ENCODE measurements around the gene TXNRD1. TPM values are rescaled to one million over a fixed set of nuclear protein-coding genes. Genes with fewer than 3 reads are reported as not detected.
A peak's percentile ranks its signal among the peaks of the same experiment; 100 is the strongest.

The TXNRD1 gene
- total and polyA plus RNA-seq, 5 donors from 2014 or later: 26.5 to 47.7 (median 34.2) TPM

DNA sequence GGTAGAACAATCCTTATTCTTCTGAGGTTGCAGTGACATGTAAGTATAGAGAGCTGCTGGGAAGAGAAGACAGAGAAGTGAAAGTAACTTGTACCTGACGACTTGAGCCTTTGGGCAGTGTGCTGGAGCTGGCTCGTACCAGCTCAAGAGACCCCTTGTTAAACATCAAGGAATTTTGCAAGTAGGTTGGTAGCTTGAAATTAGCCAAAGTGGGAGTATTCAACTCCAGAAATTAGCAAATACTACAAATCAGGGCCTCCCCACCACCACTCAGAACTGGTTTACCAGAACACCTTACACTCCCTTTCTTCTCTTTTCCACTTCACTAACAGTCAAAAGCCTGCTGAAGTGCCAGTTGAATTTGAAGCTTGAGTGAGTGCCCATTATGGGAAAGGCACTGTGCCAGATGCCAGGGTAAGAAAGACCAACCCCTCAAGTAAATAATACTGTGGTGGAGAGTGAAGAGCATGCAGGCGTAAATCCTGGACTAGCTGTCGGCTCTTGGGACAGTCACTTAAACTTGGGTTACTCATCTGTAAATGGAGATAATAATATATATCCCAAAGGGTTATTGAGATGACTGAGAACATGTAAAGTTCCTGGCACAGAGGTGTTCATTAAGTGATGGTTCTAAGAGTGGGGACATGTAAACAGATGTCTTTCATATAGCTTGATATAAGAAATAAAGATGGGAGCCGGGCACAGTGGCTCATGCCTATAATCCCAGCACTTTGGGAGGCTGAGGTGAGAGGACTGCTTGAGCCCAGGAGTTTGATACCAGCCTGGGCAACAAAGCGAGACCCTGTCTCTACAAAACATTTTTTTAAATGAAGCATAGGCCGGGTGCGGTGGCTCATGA is 60.9 kb downstream of the TXNRD1 start:
- no peak for ATAC-seq (ENCODE audit: low read depth in 2 of 2)
- H3K4me3 Mint-ChIP-seq: peak overlapping the region in 1 of 4 donors; percentile 46
- H3K27ac ChIP-seq (ENCODE audit: insufficient read depth, low read length, poor library complexity, severe bottlenecking): no peak overlapping the region
- H3K4me1 ChIP-seq (ENCODE audit: control insufficient read depth, insufficient read depth, low read length, poor library complexity, severe bottlenecking): no peaks in the 10 kb centered on the region
- peak overlapping the region; percentile 26 for H3K4me3 ChIP-seq (ENCODE audit: low read depth, low read length)
- no peak overlapping the region for H3K27ac Mint-ChIP-seq
- peaks cover 18% of the 10 kb centered on the region for H3K27me3 Mint-ChIP-seq
- H3K4me1 Mint-ChIP-seq: peaks cover 0 to 8% (median 7%) of the 10 kb centered on the region in 4 donors
- no peaks in the 10 kb centered on the region for H3K9me3 Mint-ChIP-seq
- H3K36me3 Mint-ChIP-seq: no peaks in the 10 kb centered on the region
- peak in 1 of 3 donors; percentile 19 for DNase-seq
- H3K36me3 ChIP-seq (ENCODE audit: control insufficient read depth, insufficient read depth, low read length): no peaks in the 10 kb centered on the region
- H3K9me3 ChIP-seq (ENCODE audit: control insufficient read depth in 2 of 2, low read length in 2 of 2): no peaks in the 10 kb centered on the region
- peaks cover 2% of the 10 kb centered on the region for H3K27me3 ChIP-seq (ENCODE audit: control insufficient read depth, insufficient read depth, low read length)

DNA sequence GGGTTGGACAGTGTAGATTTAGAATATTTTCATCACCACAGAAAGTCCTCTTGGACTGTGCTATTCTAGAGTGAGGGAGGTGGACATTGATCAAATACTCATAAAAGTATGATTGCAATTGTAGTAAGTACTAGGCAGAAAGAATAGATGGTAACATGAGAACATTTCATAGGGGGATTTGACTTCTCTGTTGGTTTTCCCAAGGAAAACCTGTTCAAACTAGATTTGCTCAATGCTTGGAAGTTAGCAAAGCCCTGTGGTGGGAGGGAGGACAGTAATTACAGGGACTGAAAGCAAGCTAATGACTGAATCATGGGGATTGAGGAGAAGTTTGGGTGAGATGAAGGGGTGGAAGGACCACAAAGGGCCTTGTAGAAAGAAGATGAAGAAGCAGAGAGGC is 63.6 kb downstream of the TXNRD1 start:
- Mint-ChIP-seq H3K4me3 (no peak overlapping the region), H3K9me3 (no peaks in the 10 kb centered on the region), H3K27ac (no peak overlapping the region), H3K4me1 (peaks cover 0 to 8% (median 7%) of the 10 kb centered on the region in 4 donors), H3K27me3 (peaks cover 21% of the 10 kb centered on the region), H3K36me3 (no peaks in the 10 kb centered on the region)
- no peak overlapping the region for H3K4me3 ChIP-seq (ENCODE audit: low read depth, low read length)
- no peaks in the 10 kb centered on the region for H3K9me3 ChIP-seq (ENCODE audit: control insufficient read depth in 2 of 2, low read length in 2 of 2)
- no peaks in the 10 kb centered on the region for H3K4me1 ChIP-seq (ENCODE audit: control insufficient read depth, insufficient read depth, low read length, poor library complexity, severe bottlenecking)
- no peaks in the 10 kb centered on the region for H3K36me3 ChIP-seq (ENCODE audit: control insufficient read depth, insufficient read depth, low read length)
- DNase-seq: no peak
- no peak for ATAC-seq (ENCODE audit: low read depth in 2 of 2)
- H3K27me3 ChIP-seq (ENCODE audit: control insufficient read depth, insufficient read depth, low read length): peaks cover 2% of the 10 kb centered on the region
- no peak overlapping the region for H3K27ac ChIP-seq (ENCODE audit: insufficient read depth, low read length, poor library complexity, severe bottlenecking)

GRCh38 chr12:104280111-104280510 is 64.5 kb downstream of the TXNRD1 start:
- DNase-seq: no peak
- H3K27me3 Mint-ChIP-seq: peaks cover 21% of the 10 kb centered on the region
- H3K27me3 ChIP-seq (ENCODE audit: control insufficient read depth, insufficient read depth, low read length): peaks cover 2% of the 10 kb centered on the region
- no peaks in the 10 kb centered on the region for H3K4me1 ChIP-seq (ENCODE audit: control insufficient read depth, insufficient read depth, low read length, poor library complexity, severe bottlenecking)
- no peaks in the 10 kb centered on the region for H3K9me3 ChIP-seq (ENCODE audit: control insufficient read depth in 2 of 2, low read length in 2 of 2)
- H3K4me3 Mint-ChIP-seq: no peak overlapping the region
- H3K9me3 Mint-ChIP-seq: no peaks in the 10 kb centered on the region
- no peaks in the 10 kb centered on the region for H3K36me3 ChIP-seq (ENCODE audit: control insufficient read depth, insufficient read depth, low read length)
- no peak overlapping the region for H3K4me3 ChIP-seq (ENCODE audit: low read depth, low read length)
- H3K36me3 Mint-ChIP-seq: no peaks in the 10 kb centered on the region
- peak overlapping the region in 1 of 3 donors; percentile 18 for H3K27ac Mint-ChIP-seq
- no peak overlapping the region for H3K27ac ChIP-seq (ENCODE audit: insufficient read depth, low read length, poor library complexity, severe bottlenecking)
- ATAC-seq (ENCODE audit: low read depth in 2 of 2): no peak
- H3K4me1 Mint-ChIP-seq: peaks cover 0 to 8% (median 7%) of the 10 kb centered on the region in 4 donors

DNA sequence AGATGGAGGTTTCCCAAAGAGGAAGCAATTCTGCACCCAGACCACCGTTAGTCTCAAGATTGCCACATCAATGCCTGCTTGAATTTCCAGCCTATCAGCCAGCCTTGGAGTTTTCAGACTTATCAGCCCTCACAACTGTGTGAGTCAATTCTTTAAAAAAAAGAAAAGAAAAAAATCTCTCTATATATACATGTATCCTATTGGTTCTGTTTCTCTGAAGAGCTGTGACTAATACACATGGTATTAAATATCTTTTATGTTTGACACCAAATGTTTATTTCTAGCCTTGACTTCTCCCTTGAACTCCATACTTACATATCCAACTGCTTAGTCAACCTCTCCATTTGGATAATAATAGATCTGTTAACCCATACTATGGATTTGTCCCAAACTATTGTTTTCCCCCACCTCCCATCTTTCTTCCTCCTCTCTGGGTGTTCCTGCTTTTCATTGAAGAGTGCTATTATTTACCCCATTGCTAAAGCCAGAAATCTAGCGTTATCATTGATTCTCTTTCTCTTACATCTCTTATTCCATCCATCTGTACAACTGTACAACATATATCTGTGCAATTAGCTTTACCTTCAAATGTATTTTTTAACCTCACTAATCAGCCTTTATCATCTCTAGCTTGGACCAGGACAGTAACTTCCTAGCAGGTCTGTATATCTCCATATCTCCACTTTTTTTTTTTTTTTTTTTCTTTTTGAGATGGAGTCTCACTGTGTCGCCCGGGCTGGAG is 65.3 kb downstream of the TXNRD1 start:
- Mint-ChIP-seq H3K4me1 (peaks cover 2 to 10% (median 6%) of the 10 kb centered on the region in 4 donors), H3K9me3 (no peaks in the 10 kb centered on the region), H3K36me3 (no peaks in the 10 kb centered on the region), H3K27ac (no peak overlapping the region), H3K27me3 (peaks cover 21% of the 10 kb centered on the region), H3K4me3 (no peak overlapping the region)
- H3K27me3 ChIP-seq (ENCODE audit: control insufficient read depth, insufficient read depth, low read length): peaks cover 2% of the 10 kb centered on the region
- H3K4me1 ChIP-seq (ENCODE audit: control insufficient read depth, insufficient read depth, low read length, poor library complexity, severe bottlenecking): no peaks in the 10 kb centered on the region
- DNase-seq (no peak), ATAC-seq (ENCODE audit: low read depth in 2 of 2) (no peak)
- H3K4me3 ChIP-seq (ENCODE audit: low read depth, low read length): no peak overlapping the region
- H3K27ac ChIP-seq (ENCODE audit: insufficient read depth, low read length, poor library complexity, severe bottlenecking): no peak overlapping the region
- H3K9me3 ChIP-seq (ENCODE audit: control insufficient read depth in 2 of 2, low read length in 2 of 2): no peaks in the 10 kb centered on the region
- no peaks in the 10 kb centered on the region for H3K36me3 ChIP-seq (ENCODE audit: control insufficient read depth, insufficient read depth, low read length)

GRCh38 chr12:104281636-104282035 is 66.1 kb downstream of the TXNRD1 start:
- Histone ChIP-seq H3K9me3 (ENCODE audit: control insufficient read depth in 2 of 2, low read length in 2 of 2) (no peaks in the 10 kb centered on the region), H3K4me3 (ENCODE audit: low read depth, low read length) (no peak overlapping the region), H3K4me1 (ENCODE audit: control insufficient read depth, insufficient read depth, low read length, poor library complexity, severe bottlenecking) (peaks cover 6% of the 10 kb centered on the region), H3K27me3 (ENCODE audit: control insufficient read depth, insufficient read depth, low read length) (peaks cover 2% of the 10 kb centered on the region), H3K36me3 (ENCODE audit: control insufficient read depth, insufficient read depth, low read length) (no peaks in the 10 kb centered on the region), H3K27ac (ENCODE audit: insufficient read depth, low read length, poor library complexity, severe bottlenecking) (no peak overlapping the region)
- Mint-ChIP-seq H3K27ac (peak overlapping the region in 1 of 3 donors; percentile 14), H3K9me3 (no peaks in the 10 kb centered on the region), H3K36me3 (no peaks in the 10 kb centered on the region), H3K27me3 (peaks cover 21% of the 10 kb centered on the region), H3K4me3 (no peak overlapping the region), H3K4me1 (peaks cover 1 to 11% (median 5%) of the 10 kb centered on the region in 4 donors)
- no peak for ATAC-seq (ENCODE audit: low read depth in 2 of 2)
- no peak for DNase-seq

DNA sequence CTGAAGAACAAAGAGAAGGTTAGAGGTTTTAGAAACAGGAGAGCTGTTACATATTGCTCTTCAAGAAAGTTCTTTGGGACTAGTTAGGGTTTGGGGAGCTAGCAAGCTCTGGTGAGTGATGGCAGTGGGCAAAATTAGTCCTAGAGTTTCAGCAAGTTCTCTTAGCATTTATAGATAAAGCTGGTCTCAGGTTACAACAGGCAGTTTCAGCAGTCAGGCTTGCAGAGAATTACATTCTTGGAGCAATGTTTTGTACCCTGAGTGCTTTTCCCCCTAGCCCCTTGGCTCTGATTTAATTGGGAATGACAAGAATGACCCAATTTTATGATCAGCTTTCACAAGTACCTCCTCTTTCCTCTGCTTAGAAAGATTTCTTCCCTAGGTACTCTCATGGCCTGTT is 66.5 kb downstream of the TXNRD1 start:
- ATAC-seq (ENCODE audit: low read depth in 2 of 2): no peak
- H3K9me3 ChIP-seq (ENCODE audit: control insufficient read depth in 2 of 2, low read length in 2 of 2): no peaks in the 10 kb centered on the region
- Mint-ChIP-seq H3K4me1 (peaks cover 2 to 16% (median 9%) of the 10 kb centered on the region in 4 donors), H3K27me3 (peaks cover 21% of the 10 kb centered on the region), H3K27ac (peak overlapping the region in 1 of 3 donors; percentile 67), H3K36me3 (no peaks in the 10 kb centered on the region), H3K9me3 (no peaks in the 10 kb centered on the region), H3K4me3 (no peak overlapping the region)
- no peak overlapping the region for H3K4me3 ChIP-seq (ENCODE audit: low read depth, low read length)
- H3K27ac ChIP-seq (ENCODE audit: insufficient read depth, low read length, poor library complexity, severe bottlenecking): no peak overlapping the region
- H3K36me3 ChIP-seq (ENCODE audit: control insufficient read depth, insufficient read depth, low read length): no peaks in the 10 kb centered on the region
- peaks cover 2% of the 10 kb centered on the region for H3K27me3 ChIP-seq (ENCODE audit: control insufficient read depth, insufficient read depth, low read length)
- H3K4me1 ChIP-seq (ENCODE audit: control insufficient read depth, insufficient read depth, low read length, poor library complexity, severe bottlenecking): peaks cover 10% of the 10 kb centered on the region
- no peak for DNase-seq

DNA sequence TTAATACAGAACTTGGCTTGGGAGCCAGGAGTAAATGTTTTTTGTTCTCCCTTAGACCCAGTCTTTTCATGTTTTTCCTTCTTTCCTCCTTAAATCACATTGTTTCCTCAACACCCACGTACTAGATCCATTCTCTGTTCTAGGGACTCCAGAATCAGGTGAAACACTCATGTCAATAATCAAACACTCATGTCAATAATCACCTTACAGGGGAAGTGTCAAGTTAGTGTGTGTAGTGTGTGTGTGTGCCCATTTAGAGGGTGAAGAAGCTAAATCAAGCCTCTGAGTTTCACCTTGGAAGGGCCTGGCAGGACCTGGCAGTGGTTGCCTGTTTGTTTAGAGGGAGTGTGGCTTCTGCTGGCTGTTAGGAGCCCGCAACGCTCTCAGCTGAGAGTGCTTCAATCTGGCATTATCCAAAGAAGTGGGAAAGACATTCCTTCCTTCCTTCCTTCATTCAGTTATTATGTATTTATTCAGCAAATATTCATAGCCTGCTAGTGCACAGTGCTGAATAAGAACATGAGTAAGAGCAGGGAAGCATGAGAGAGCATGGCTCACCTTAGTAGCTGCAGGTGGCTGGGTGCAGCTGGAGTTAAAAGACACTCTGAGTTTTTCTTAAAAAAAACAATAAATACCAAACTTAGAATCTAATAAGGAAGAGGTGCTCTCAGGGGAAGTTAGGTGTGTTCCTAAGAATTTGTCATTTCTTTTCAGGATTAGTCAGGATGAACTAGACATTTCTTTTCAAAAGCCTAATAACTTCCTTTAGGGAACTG is 70.3 kb downstream of the TXNRD1 start:
- H3K9me3 ChIP-seq (ENCODE audit: control insufficient read depth in 2 of 2, low read length in 2 of 2): no peaks in the 10 kb centered on the region
- H3K9me3 Mint-ChIP-seq: no peaks in the 10 kb centered on the region
- no peaks in the 10 kb centered on the region for H3K36me3 Mint-ChIP-seq
- H3K27ac Mint-ChIP-seq: peak overlapping the region; percentile 96 to 98 (median 96)
- H3K27me3 ChIP-seq (ENCODE audit: control insufficient read depth, insufficient read depth, low read length): peaks cover under 1% of the 10 kb centered on the region
- no peaks in the 10 kb centered on the region for H3K36me3 ChIP-seq (ENCODE audit: control insufficient read depth, insufficient read depth, low read length)
- peak overlapping the region in 3 of 4 donors; percentile 8 to 99 (median 53) for H3K4me3 Mint-ChIP-seq
- ATAC-seq (ENCODE audit: low read depth in 2 of 2): no peak
- H3K4me1 ChIP-seq (ENCODE audit: control insufficient read depth, insufficient read depth, low read length, poor library complexity, severe bottlenecking): peaks cover 41% of the 10 kb centered on the region
- DNase-seq: peak in 1 of 3 donors; percentile 46
- H3K27ac ChIP-seq (ENCODE audit: insufficient read depth, low read length, poor library complexity, severe bottlenecking): peak overlapping the region; percentile 86
- H3K4me3 ChIP-seq (ENCODE audit: low read depth, low read length): peak overlapping the region; percentile 95
- peaks cover 6 to 43% (median 23%) of the 10 kb centered on the region in 4 donors for H3K4me1 Mint-ChIP-seq
- peaks cover 5% of the 10 kb centered on the region for H3K27me3 Mint-ChIP-seq

All from CD4-positive, CD25-positive, alpha-beta regulatory T cell (primary cell).